ENCODE measurements around the gene SNRNP48.

DNA sequence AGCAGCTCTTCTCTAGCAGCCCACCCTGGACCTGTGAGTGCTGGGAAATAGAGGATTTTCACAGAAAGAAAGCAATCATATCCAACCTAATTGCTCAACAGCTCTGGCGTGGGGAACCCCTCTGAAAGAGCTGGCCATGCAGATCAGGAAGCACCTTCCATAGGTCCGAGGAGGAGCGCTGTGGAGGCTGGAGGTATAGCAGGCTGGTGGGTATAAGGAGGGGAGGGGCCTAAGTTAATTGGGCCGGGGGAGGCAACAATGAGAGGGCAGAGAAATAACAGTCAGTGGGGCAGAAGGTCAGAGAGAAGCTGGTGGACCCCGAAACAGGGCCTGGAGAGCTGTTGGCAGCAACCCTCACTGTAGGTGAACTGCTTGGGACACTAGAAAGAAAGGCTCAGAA is 40.8 kb downstream of the SNRNP48 start:
- TF ChIP-seq POLR2A (IDR thresholded peaks at IDR 0.05) (no peak), POLR2AphosphoS5 (IDR thresholded peaks at IDR 0.05; ENCODE audit: insufficient read depth in 1 of 2, low read depth in 1 of 2) (no peak)
- TF ChIP-seq, protein P1, sequence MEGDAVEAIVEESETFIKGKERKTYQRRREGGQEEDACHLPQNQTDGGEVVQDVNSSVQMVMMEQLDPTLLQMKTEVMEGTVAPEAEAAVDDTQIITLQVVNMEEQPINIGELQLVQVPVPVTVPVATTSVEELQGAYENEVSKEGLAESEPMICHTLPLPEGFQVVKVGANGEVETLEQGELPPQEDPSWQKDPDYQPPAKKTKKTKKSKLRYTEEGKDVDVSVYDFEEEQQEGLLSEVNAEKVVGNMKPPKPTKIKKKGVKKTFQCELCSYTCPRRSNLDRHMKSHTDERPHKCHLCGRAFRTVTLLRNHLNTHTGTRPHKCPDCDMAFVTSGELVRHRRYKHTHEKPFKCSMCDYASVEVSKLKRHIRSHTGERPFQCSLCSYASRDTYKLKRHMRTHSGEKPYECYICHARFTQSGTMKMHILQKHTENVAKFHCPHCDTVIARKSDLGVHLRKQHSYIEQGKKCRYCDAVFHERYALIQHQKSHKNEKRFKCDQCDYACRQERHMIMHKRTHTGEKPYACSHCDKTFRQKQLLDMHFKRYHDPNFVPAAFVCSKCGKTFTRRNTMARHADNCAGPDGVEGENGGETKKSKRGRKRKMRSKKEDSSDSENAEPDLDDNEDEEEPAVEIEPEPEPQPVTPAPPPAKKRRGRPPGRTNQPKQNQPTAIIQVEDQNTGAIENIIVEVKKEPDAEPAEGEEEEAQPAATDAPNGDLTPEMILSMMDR (IDR thresholded peaks at IDR 0.05), result no peak

Measured in vagina (tissue), 2 donors.